Panc1 (cell line): ENCODE data around the gene RMDN3. TPM values are rescaled to one million over a fixed set of nuclear protein-coding genes. Genes with fewer than 3 reads are reported as not detected.
A peak's percentile ranks its signal among the peaks of the same experiment; 100 is the strongest.

ENCODE experiments used
- ATAC-seq: fragments of 200-7000 bp; cut with Tn5 transposase; 2 replicates; pipeline ENCODE4 v1.9.1; 2020; ENCODE audit warnings: mild to moderate bottlenecking, moderate library complexity
- BruUV-seq: library from RNA; stranded (reverse); fragments of 400-500 nt; replicated peaks from 2 replicates; lab custom pipeline; 2021; lab: Mats Ljungman, UMichigan
- CTCF ChIA-PET: fragments of 300-600 bp; sonication (Branson Sonifier 250); formaldehyde crosslinking; loops from one replicate; lab custom pipeline; 2022; ENCODE audit warnings: antibody characterized with exemption; lab: Charles Lee
- POLR2A ChIA-PET: fragments of 300-600 bp; sonication (Branson Sonifier 250); formaldehyde crosslinking; loops from one replicate; lab custom pipeline; 2022; ENCODE audit warnings: antibody characterized with exemption; lab: Charles Lee
- DNase-seq: peaks from one replicate; pipeline ENCODE4 v3.0.0-alpha.2; 2010; ENCODE audit warnings: low read depth, low spot score
- H3K27ac ChIP-seq: 2 replicates; pipeline ENCODE4 v1.5.1; 2011; ENCODE audit warnings: mild to moderate bottlenecking, low read length, inconsistent platforms
- H3K27me3 ChIP-seq: fragments of 200-500 bp; sonication (Bioruptor generic); 2 replicates; pipeline ENCODE4 v1.6.0; 2014; ENCODE audit warnings: low read length, inconsistent platforms; ENCODE audit not compliant: control insufficient read depth, insufficient read depth
- H3K36me3 ChIP-seq: fragments of 200-500 bp; sonication (Bioruptor generic); 2 replicates; pipeline ENCODE4 v1.5.1; 2014; ENCODE audit warnings: inconsistent platforms, mild to moderate bottlenecking, low read length, moderate library complexity; ENCODE audit not compliant: control insufficient read depth, insufficient read depth
- H3K4me1 ChIP-seq: 2 replicates; pipeline ENCODE4 v1.5.1; 2011; ENCODE audit warnings: inconsistent platforms, mild to moderate bottlenecking, low read length, moderate library complexity; ENCODE audit not compliant: control insufficient read depth, insufficient read depth
- H3K4me3 ChIP-seq, 2 experiments: 2 replicates each; pipeline ENCODE4 v1.5.1; 2011 to 2012; ENCODE audit warnings: low read depth in 2 of 2, low read length in 2 of 2, mild to moderate bottlenecking in 2 of 2, inconsistent platforms in 1 of 2, moderate library complexity in 1 of 2
- H3K9me3 ChIP-seq: fragments of 200-500 bp; sonication (Bioruptor generic); 2 replicates; pipeline ENCODE4 v1.5.1; 2014; ENCODE audit warnings: low read depth, mild to moderate bottlenecking, inconsistent platforms, low read length, moderate library complexity; ENCODE audit not compliant: control insufficient read depth, insufficient read depth
- CTCF ChIP-seq: fragments of 450-650 bp; IDR thresholded peaks from 2 replicates; pipeline ENCODE4 v1.5.1; 2017; ENCODE audit warnings: mild to moderate bottlenecking
- POLR2AphosphoS5 ChIP-seq: IDR thresholded peaks from 2 replicates; pipeline ENCODE4 v1.6.1; 2012; ENCODE audit warnings: mild to moderate bottlenecking, low read depth, low read length, moderate library complexity
- REST ChIP-seq, 2 experiments: IDR thresholded peaks; 2 replicates each; pipeline ENCODE4 v1.6.1; 2011 to 2012; ENCODE audit warnings: low read depth in 2 of 2, control low read depth in 1 of 2, low read length in 1 of 2, mild to moderate bottlenecking in 1 of 2, moderate library complexity in 1 of 2; ENCODE audit not compliant: insufficient read depth in 1 of 2
- SIN3A ChIP-seq: IDR thresholded peaks from 2 replicates; pipeline ENCODE4 v1.6.1; 2012; ENCODE audit warnings: low read depth, mild to moderate bottlenecking, low read length, moderate library complexity, borderline replicate concordance; ENCODE audit not compliant: insufficient read depth
- TCF7L2 ChIP-seq: IDR thresholded peaks from 2 replicates; pipeline ENCODE4 v1.6.1; 2011; ENCODE audit warnings: mild to moderate bottlenecking, low read depth, low read length, inconsistent platforms
- in situ Hi-C: cut with HindIII; loops from 2 replicates; pipeline ENCODE4 v1.10.0; 2016; ENCODE audit warnings: low sequenced_read_pairs, low pct_unique_long_range_greater_than_20kb
- intact Hi-C: fragments of 100-400 bp; cut with micrococcal nuclease; formaldehyde crosslinking; loops from one replicate; pipeline ENCODE4 v1.10.0; 2022; ENCODE audit not compliant: unreplicated experiment
- total RNA-seq: library from RNA; stranded (reverse); gene quantifications from one replicate; pipeline ENCODE4 v1.2.1, GENCODE V29; 2021; ENCODE audit not compliant: unreplicated experiment

Gene RMDN3
- total RNA-seq, 1 experiment from 2014 or later: 33.2 TPM

- H3K27me3 ChIP-seq: no peaks in the 10 kb centered on the region
- peaks cover 6% of the 10 kb centered on the region; the same call in 1 of the 2 replicates for H3K4me1 ChIP-seq
- intact Hi-C loops (loop anchor here (10.0 kb wide), 1 partner anchor 110 kb away; no protein-coding TSS in a partner anchor), in situ Hi-C loops (loop anchor here (25.0 kb wide), 1 partner anchor 148 kb away; no protein-coding TSS in a partner anchor)
- ChIA-PET CTCF (interaction anchor here (0.6 to 0.7 kb wide), 2 partner anchors 218 to 219 kb away, joined by 3 to 9 read pairs; no protein-coding TSS in a partner anchor), POLR2A (no interaction called here)
- no peak overlapping the region; the same call in 1 of the 2 replicates for H3K27ac ChIP-seq
- ATAC-seq (no peak), DNase-seq (no peak)
- no TSS peak for BruUV-seq
- no peak overlapping the region for H3K4me3 ChIP-seq
- no peaks in the 10 kb centered on the region for H3K36me3 ChIP-seq
- H3K9me3 ChIP-seq: no peaks in the 10 kb centered on the region
- TF ChIP-seq CTCF: no peak
- TF ChIP-seq REST (IDR thresholded peaks at IDR 0.05; ENCODE audit: insufficient read depth in 1 of 2, low read depth in 2 of 2, low read length in 1 of 2): no peak
- TF ChIP-seq POLR2AphosphoS5: no peak
- TF ChIP-seq TCF7L2: no peak
- no peak for TF ChIP-seq SIN3A
Observed at GRCh38 chr15:40785164-40785563, 30.1 kb upstream of the RMDN3 start.

GRCh38 chr15:40782609-40783227, 27.7 kb upstream of the RMDN3 start:
- Histone ChIP-seq H3K36me3 (no peaks in the 10 kb centered on the region; the same call in 1 of the 2 replicates), H3K4me1 (peaks cover 5% of the 10 kb centered on the region; the same call in 1 of the 2 replicates), H3K27ac (no peak overlapping the region), H3K4me3 (no peak overlapping the region), H3K27me3 (no peaks in the 10 kb centered on the region), H3K9me3 (no peaks in the 10 kb centered on the region)
- DNase-seq (peak; percentile 35), ATAC-seq (peak; percentile 99)
- TF ChIP-seq TCF7L2: no peak
- no peak for TF ChIP-seq POLR2AphosphoS5
- TF ChIP-seq SIN3A: no peak
- peak; percentile 87; the same call in 1 of the 2 replicates for TF ChIP-seq CTCF
- peak in 1 of 2 experiments; percentile 40; a peak in 1 of 4 replicates for TF ChIP-seq REST (IDR thresholded peaks at IDR 0.05; ENCODE audit: insufficient read depth in 1 of 2, low read depth in 2 of 2, low read length in 1 of 2)
- CTCF ChIA-PET: interaction anchor here (0.5 to 1.5 kb wide), 6 partner anchors 17 to 391 kb away, joined by 4 to 5 read pairs (median 4); partner anchors contain the start of genes DNAJC17 and ZFYVE19
- intact Hi-C loops: loop anchor here (10.0 kb wide), 1 partner anchor 108 kb away; no protein-coding TSS in a partner anchor
- POLR2A ChIA-PET: no interaction called here
- in situ Hi-C loops: loop anchor here (25.0 kb wide), 1 partner anchor 145 kb away; no protein-coding TSS in a partner anchor
- BruUV-seq: no TSS peak
